GM19023 (cell line): ENCODE data around the gene LPCAT4.

Experiments used
- ATAC-seq: cut with Tn5 transposase; IDR thresholded peaks from one replicate; pipeline ENCODE4 v1.9.1; 2021; ENCODE audit warnings: mild to moderate bottlenecking, moderate library complexity; ENCODE audit not compliant: unreplicated experiment

Gene LPCAT4

DNA sequence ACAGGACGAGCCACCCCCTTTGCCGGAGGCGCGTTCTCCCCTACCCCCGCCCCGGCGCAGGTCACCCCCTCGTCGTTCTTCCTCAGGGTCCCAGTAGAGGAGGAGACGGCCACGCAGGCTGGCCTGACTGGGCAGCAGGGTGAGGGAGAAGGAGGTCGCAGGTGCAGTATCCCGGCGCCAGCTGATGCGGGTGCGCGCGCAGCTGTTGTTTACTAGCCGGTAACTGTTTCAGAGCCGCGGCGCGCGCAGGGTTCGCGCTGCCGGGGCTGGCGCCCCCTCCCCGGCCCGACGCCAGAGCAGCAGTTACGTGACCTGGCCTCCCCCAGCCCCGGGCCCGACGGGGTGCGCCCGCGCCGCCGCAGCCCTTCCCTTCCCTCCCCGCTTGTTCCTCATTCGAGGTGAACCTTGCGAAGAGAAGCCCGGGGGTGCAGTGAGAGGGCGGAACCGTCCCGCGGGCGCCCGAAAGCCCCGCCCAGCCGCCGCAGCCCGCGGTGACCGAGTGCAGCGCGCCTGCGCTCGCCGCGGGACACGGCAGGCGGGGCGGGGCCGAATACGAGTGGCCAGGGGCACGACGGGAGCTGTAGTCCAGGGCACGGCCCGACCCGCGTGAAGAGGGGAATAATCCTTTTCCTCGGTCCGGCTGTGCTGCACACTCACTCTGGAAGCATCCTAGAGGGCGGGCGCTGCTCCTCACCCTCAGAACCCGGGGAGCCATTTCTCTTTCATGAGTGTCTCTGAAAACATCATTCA lies 29.3 kb downstream of the LPCAT4 start, which contains the start of gene SLC12A6:
Gene SLC12A6, minus strand, starts transcription at position 225 of the 750 bp plus-strand sequence. CDS start 1,101 bp downstream, outside the sequence.
- ATAC-seq, result peak; percentile 78

DNA sequence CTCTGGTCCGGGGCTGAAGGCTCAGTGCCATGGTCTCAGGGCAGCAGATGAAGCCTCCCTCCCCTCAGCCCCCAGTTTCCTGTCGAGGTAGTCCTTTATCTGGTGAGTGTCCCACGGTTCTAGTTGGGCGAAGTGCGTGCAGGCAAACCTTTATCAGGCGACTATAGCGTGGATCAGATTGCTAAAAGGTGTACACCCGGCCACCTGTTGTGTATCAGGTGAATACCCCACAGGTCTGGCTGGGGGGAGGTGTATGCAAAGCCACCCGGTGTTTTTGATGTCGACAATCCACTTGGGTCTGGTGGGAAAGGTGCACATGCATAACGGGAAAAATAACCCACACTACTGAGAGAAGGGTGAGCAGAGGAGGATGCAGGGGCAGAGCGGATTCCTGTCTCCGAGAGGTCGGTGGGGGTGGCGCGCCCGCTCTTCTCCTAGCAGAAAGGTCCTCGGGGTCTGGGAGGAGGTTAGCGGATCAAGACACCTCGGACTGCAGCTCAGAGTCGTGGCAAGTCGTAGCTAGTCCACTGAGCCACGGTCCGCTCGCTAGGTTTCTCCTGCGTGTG lies 29.9 kb downstream of the LPCAT4 start:
- peak; percentile 16 for ATAC-seq

DNA sequence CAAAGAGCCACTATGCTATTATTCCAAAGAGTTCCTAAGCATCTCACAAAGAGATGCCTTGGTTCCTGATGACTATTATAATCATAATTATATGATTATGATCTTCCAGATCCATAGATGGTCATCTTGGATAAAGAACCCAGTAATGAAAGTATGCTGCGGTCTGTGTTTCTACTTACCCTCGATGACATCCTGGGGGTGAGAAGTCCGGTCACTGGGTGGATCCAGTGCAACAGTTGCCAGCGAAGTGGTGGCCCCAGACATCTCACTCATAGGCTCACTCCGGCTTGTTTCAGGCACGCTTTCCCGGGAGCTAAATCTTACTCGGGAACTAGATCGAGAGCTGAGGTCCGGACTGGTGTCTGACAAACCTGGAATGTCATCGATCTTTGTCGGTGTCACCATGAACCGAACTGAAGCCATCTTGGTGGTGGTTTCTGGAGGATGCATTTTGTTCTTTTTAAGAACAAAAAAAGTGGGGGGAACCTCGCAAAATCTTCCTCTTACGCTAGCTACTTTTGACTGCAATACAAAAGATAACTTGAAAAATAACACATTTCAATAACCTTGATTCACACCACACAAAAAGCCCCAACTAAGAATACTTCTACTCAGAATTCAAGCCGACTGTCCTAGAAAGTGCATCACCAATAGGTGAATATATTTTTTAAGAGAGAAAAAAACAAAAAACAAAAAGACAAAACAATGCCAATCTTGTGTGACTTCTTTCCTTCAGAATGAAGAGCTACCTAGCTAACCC lies 30.6 kb downstream of the LPCAT4 start:
- no peak for ATAC-seq

DNA sequence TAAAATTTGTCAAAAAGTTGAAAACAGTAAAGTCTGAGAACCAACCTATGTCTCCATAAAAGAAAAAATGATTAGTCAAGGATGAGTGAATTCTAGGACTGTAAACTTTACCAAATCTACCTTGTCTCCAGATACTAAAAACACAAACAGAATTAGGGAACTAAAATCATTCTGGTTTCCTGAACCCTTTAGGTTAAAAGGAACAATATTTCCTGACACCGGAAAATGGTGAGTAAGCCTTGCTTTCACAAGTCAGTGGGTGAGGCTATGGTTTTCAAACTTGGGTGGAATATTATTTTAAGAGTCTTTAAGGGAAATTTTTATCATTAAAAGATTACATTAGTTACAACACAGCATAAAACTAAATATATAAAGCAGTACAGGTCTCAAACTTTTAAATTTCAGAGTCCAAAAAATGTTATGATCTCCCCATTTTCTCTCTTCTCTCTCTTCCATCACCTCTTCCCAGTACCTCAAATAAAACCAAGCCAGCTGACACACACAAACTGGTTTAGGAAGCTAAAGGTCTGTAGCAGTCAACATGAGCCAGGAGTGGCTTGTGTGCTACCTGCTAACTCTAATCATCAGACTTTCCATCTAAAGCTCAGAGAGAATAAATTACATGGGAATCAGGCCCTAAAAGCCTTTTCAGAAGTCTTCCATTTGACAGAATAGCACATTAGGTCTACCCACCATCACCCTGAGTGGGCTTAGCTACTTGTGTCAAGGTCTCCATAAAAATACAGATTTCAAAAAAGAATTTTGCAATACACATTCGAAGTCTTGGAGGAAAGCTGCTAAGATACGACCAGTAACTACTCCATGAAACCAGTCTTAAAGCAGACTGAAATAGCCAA lies 31.6 kb downstream of the LPCAT4 start:
- no peak for ATAC-seq

GRCh38 chr15:34334672-34335071 lies 32.3 kb downstream of the LPCAT4 start:
- no peak for ATAC-seq

DNA sequence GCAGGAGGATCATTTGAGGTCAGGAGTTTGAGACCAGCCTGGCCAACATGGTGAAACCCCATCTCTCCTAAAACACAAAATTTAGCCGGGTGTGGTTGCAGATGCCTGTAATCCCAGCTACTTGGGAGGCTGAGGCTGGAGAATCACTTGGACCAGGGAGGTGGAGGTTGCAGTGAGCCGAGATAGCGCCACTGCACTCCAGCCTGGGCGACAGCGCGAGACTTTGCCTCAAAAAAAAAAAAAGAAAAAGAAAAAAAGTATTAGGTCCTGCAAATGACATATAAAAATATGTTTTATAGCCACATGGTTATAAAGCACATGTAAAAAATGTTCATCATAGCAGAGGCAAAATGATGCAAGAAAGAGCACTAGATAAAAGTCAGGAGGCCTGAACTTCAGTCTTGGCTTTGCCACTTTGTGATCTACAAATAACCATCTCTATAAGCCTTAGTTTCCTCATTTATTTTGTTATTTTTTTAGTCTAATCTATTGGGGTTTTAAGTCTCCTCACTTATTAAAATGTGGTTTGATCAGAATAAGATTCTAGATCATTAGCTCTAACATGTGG lies 34.4 kb downstream of the LPCAT4 start:
- ATAC-seq, result no peak

GRCh38 chr15:34331809-34332208 lies 35.2 kb downstream of the LPCAT4 start:
- ATAC-seq, result no peak

GRCh38 chr15:34330279-34330678 lies 36.7 kb downstream of the LPCAT4 start:
- no peak for ATAC-seq

- ATAC-seq, result no peak
Measured at GRCh38 chr15:34329006-34329405, 38.0 kb downstream of the LPCAT4 start.

- ATAC-seq, result no peak
Measured at GRCh38 chr15:34327906-34328305, 39.1 kb downstream of the LPCAT4 start.

- ATAC-seq, result no peak
Measured at GRCh38 chr15:34325368-34325767, 41.6 kb downstream of the LPCAT4 start.

DNA sequence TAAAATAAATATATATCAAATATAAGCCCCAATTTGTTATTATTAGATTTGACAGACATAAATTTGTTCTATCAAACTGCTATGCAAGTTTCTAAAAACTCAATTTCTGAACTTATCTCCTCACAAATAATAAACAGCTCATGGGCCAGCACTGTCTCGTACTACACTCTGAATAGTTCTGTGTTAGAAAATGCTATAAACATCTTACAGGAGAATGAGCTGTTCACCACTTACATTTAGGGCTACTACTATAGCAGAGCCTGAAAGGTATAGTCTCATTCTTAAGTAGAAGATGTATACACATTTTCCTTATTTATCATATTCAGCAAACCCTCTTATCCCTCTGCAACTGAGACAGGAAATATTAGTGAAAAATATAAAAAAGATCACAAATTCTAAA lies 42.1 kb downstream of the LPCAT4 start:
- ATAC-seq, result no peak

DNA sequence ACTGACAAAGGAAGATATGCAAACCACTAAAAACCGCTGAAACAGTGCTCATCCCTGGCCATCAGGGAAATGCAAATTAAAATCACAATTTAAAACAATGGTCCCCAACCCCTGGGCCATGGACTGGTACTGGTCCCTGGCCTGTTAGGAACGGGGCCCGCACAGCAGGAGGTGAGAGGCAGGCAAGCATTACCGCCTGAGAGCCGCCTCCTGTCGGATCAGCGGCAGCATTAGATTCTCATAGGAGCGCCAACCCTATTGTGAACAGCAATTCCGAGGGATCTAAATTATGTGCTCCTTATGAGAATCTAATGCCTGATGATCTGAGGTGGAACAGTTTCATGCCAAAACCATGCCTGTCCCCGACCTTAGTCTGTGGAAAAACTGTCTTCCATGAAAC lies 43.8 kb downstream of the LPCAT4 start:
- ATAC-seq, result no peak

DNA sequence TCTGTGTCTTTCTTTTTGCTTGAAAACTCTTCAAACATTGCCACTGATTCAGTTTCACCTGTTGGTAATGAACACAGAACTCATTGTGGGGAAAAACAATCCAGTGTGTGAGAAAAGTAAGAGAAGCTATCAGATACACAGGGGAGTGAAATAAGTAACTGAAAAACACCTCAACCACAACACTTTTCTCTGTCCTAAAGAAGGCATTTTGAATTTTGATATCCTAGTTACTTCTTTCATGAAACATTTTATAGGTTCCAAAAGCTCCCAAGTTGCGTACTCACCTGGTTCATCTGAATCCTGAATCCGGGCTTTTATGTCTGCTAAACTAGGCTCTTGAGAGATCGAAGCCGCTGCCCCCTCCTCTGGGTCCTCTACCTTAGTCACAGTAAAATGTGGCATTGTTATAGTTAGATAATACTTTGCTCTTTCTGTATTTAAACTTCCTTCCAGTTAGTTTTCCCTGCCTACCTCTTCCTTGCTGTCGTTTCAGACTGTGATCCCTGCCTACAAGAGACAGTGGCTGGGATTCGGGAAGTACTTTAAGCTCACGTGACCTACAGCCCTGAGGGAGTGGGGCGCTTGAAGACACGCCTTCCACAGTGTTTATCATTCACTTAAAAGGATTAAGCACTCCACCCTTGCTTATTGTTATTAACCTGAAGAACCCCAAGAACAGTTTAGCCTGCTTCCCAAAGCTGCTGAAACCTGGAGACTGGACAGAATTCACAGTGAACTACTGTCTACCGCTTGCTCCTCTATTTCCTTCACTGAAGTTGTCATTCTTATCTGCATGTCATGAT lies 48.5 kb downstream of the LPCAT4 start:
- ATAC-seq, result peak; percentile 76

DNA sequence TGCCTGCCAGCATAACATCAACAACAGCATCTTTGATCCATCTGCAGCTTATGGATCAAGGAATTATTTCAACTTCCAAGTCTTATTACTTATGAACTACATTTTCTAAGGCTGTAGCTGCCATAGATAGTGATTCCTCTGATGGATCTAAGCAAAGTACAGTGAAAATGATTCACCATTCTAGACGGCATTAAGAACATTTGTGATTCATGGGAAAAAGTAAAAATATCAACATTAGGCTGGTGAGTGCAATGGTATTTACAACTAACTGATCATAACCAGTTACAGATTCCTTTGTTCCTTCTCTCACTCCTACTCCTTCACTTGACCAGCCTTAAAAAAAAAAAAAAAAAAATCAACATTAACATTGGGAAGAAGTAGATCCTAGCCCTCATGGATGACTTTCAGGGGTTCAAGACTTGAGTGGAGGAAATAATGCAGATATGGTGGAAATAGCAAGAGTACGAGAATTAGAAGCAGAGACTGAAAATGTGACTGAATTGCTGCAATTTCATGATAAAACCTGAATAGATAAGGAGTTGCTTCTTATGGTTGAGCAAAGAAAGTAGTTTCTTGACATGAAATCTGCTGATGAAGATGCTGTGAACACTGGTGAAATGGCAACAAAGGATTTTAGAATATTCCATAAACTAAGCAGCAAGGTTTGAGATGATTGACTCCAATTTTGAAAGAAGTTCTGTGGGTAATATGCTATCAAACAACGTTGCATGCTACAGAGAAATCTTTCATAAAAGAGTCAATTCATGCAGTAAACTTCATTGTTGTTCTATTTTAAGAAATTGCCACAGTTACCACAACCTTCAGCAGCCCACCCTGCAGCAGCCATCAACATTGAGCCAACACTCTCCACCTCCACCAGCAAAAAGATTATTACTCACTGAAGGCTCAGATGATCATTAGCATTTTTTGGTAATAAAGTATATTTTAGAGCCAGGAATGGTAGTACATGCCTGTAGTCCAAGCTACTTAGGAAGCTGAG lies 52.2 kb downstream of the LPCAT4 start:
- no peak for ATAC-seq

- no peak for ATAC-seq
Measured at GRCh38 chr15:34311563-34311962, 55.4 kb downstream of the LPCAT4 start.
